ENCODE measurements around the gene GOLGA6L10.
"Not testable (repeated sequence)": the region's sequence is repeated elsewhere in the genome, so short reads cannot be mapped to it uniquely, and the experiment has no call there.

The GOLGA6L10 gene

GRCh38 chr15:82349375-82349774 lies at the start of gene GOLGA6L10:
GOLGA6L10 (minus strand) TSS chr15:82349475; CDS start chr15:82349375, 100 bp downstream.
- in situ Hi-C loops (cut with MboI; ENCODE audit: low sequenced_read_pairs): not testable (repeated sequence)

- in situ Hi-C loops (cut with MboI; ENCODE audit: low sequenced_read_pairs): no loop called here
These were observed 49.5 kb upstream of the GOLGA6L10 start for GRCh38 chr15:82398785-82399184.

- in situ Hi-C loops (cut with MboI; ENCODE audit: low sequenced_read_pairs): no loop called here
These were observed 48.5 kb upstream of the GOLGA6L10 start for GRCh38 chr15:82397817-82398216.

GRCh38 chr15:82395788-82396187 lies 46.5 kb upstream of the GOLGA6L10 start:
- in situ Hi-C loops (cut with MboI; ENCODE audit: low sequenced_read_pairs): not testable (repeated sequence)

GRCh38 chr15:82393671-82394070 lies 44.4 kb upstream of the GOLGA6L10 start:
- in situ Hi-C loops (cut with MboI; ENCODE audit: low sequenced_read_pairs): no loop called here

- in situ Hi-C loops (cut with MboI; ENCODE audit: low sequenced_read_pairs): not testable (repeated sequence)
These were observed 42.8 kb upstream of the GOLGA6L10 start for GRCh38 chr15:82392077-82392476.

- in situ Hi-C loops (cut with MboI; ENCODE audit: low sequenced_read_pairs): not testable (repeated sequence)
These were observed 40.9 kb upstream of the GOLGA6L10 start for GRCh38 chr15:82390152-82390551.

GRCh38 chr15:82387209-82387608 lies 37.9 kb upstream of the GOLGA6L10 start:
- in situ Hi-C loops (cut with MboI; ENCODE audit: low sequenced_read_pairs): not testable (repeated sequence)

- in situ Hi-C loops (cut with MboI; ENCODE audit: low sequenced_read_pairs): not testable (repeated sequence)
These were observed 32.2 kb upstream of the GOLGA6L10 start for GRCh38 chr15:82381330-82381955.

GRCh38 chr15:82379552-82379951 lies 30.3 kb upstream of the GOLGA6L10 start:
- in situ Hi-C loops (cut with MboI; ENCODE audit: low sequenced_read_pairs): not testable (repeated sequence)

GRCh38 chr15:82373661-82374060 lies 24.4 kb upstream of the GOLGA6L10 start:
- in situ Hi-C loops (cut with MboI; ENCODE audit: low sequenced_read_pairs): not testable (repeated sequence)

GRCh38 chr15:82371656-82372055 lies 22.4 kb upstream of the GOLGA6L10 start:
- in situ Hi-C loops (cut with MboI; ENCODE audit: low sequenced_read_pairs): no loop called here

- in situ Hi-C loops (cut with MboI; ENCODE audit: low sequenced_read_pairs): not testable (repeated sequence)
These were observed 18.5 kb upstream of the GOLGA6L10 start for GRCh38 chr15:82367790-82368189.

GRCh38 chr15:82365692-82366323 lies 16.5 kb upstream of the GOLGA6L10 start:
- in situ Hi-C loops (cut with MboI; ENCODE audit: low sequenced_read_pairs): not testable (repeated sequence)

GRCh38 chr15:82364548-82364947 lies 15.3 kb upstream of the GOLGA6L10 start:
- in situ Hi-C loops (cut with MboI; ENCODE audit: low sequenced_read_pairs): not testable (repeated sequence)

GRCh38 chr15:82362790-82363189 lies 13.5 kb upstream of the GOLGA6L10 start:
- in situ Hi-C loops (cut with MboI; ENCODE audit: low sequenced_read_pairs): not testable (repeated sequence)

GRCh38 chr15:82360618-82361017 lies 11.3 kb upstream of the GOLGA6L10 start:
- in situ Hi-C loops (cut with MboI; ENCODE audit: low sequenced_read_pairs): not testable (repeated sequence)

- in situ Hi-C loops (cut with MboI; ENCODE audit: low sequenced_read_pairs): not testable (repeated sequence)
These were observed 5.8 kb upstream of the GOLGA6L10 start for GRCh38 chr15:82355055-82355454.

- in situ Hi-C loops (cut with MboI; ENCODE audit: low sequenced_read_pairs): not testable (repeated sequence)
These were observed 5.3 kb upstream of the GOLGA6L10 start for GRCh38 chr15:82354546-82354945.

GRCh38 chr15:82347645-82348044 lies 1.6 kb downstream of the GOLGA6L10 start:
- in situ Hi-C loops (cut with MboI; ENCODE audit: low sequenced_read_pairs): not testable (repeated sequence)

- in situ Hi-C loops (cut with MboI; ENCODE audit: low sequenced_read_pairs): not testable (repeated sequence)
These were observed 4.1 kb downstream of the GOLGA6L10 start for GRCh38 chr15:82345176-82345575.

GRCh38 chr15:82344421-82344820 lies 4.9 kb downstream of the GOLGA6L10 start:
- in situ Hi-C loops (cut with MboI; ENCODE audit: low sequenced_read_pairs): not testable (repeated sequence)
